ENCODE results near the gene LRG1.

DNA sequence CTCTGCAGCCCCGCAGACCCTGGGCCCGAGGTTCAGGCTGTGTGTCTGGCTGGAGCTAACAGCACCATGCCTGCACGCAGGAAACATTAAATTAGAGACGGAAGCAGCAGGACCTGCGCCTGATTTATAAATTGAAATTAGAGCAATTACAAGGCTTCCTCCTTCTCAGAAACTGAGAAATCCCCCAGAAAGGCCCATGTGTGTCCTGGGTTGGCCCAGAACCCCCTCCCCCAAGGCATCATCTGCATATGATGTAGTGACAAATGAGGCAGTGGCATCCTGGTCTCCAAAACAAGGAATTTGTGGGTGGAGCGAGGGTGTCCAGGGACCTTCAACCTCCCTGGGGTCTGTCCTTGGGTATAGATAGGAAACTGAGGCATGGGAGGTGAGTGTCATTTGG, 46.9 kb upstream of the LRG1 start:
- TF ChIP-seq, protein P1, sequence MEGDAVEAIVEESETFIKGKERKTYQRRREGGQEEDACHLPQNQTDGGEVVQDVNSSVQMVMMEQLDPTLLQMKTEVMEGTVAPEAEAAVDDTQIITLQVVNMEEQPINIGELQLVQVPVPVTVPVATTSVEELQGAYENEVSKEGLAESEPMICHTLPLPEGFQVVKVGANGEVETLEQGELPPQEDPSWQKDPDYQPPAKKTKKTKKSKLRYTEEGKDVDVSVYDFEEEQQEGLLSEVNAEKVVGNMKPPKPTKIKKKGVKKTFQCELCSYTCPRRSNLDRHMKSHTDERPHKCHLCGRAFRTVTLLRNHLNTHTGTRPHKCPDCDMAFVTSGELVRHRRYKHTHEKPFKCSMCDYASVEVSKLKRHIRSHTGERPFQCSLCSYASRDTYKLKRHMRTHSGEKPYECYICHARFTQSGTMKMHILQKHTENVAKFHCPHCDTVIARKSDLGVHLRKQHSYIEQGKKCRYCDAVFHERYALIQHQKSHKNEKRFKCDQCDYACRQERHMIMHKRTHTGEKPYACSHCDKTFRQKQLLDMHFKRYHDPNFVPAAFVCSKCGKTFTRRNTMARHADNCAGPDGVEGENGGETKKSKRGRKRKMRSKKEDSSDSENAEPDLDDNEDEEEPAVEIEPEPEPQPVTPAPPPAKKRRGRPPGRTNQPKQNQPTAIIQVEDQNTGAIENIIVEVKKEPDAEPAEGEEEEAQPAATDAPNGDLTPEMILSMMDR (IDR thresholded peaks at IDR 0.05; ENCODE audit: insufficient read depth, low read length, poor library complexity, severe bottlenecking) = no peak
- TF ChIP-seq EZH2phosphoT487 (conservative IDR thresholded peaks at IDR 0.05; ENCODE audit: low read length) = no peak
